H1 (cell line): Measurements from ENCODE around the gene GBA2. TPM values are rescaled to one million over a fixed set of nuclear protein-coding genes. Genes with fewer than 3 reads are reported as not detected.

ENCODE experiments used
- CTCF ChIA-PET: fragments of 300-600 bp; sonication (Branson Sonifier 250); formaldehyde crosslinking; loops from one replicate; lab custom pipeline; 2021; ENCODE audit not compliant: partially characterized antibody; lab: Charles Lee
- POLR2A ChIA-PET: fragments of 300-600 bp; sonication (Branson Sonifier 250); formaldehyde crosslinking; loops from one replicate; lab custom pipeline; 2021; ENCODE audit warnings: inconsistent platforms; ENCODE audit not compliant: partially characterized antibody; lab: Charles Lee
- DNase-seq, 2 experiments: peaks; one replicate each; pipeline versions ENCODE4 v3.0.0 to v3.0.0-alpha.2; 2010 to 2022; ENCODE audit warnings: low spot score in 2 of 2, low read depth in 1 of 2, mixed read lengths in 1 of 2
- FAIRE-seq: peaks from 2 replicates; lab custom pipeline; 2011; peaks lifted over from hg19 to GRCh38; lab: Jason Lieb, UNC
- H2AFZ ChIP-seq: 2 replicates; pipeline ENCODE4 v1.8.1; 2012; ENCODE audit warnings: low read length, inconsistent platforms
- H2AK5ac ChIP-seq: 2 replicates; pipeline ENCODE4 v1.6.1; 2013; ENCODE audit warnings: low read depth, low read length
- H2BK120ac ChIP-seq: replicated peaks from 2 replicates; pipeline ENCODE3; 2013; ENCODE audit warnings: low read depth, low read length, inconsistent platforms
- H2BK12ac ChIP-seq: 2 replicates; pipeline ENCODE4 v1.6.1; 2013; ENCODE audit warnings: low read depth, low read length
- H2BK15ac ChIP-seq: 2 replicates; pipeline ENCODE4 v1.6.1; 2013; ENCODE audit warnings: low read length
- H2BK20ac ChIP-seq: 2 replicates; pipeline ENCODE4 v1.6.1; 2013; ENCODE audit warnings: low read length
- H2BK5ac ChIP-seq: 2 replicates; pipeline ENCODE4 v1.6.1; 2013; ENCODE audit warnings: low read depth, low read length
- H3K14ac ChIP-seq: 2 replicates; pipeline ENCODE4 v1.6.1; 2013; ENCODE audit warnings: inconsistent platforms; ENCODE audit not compliant: insufficient read length
- H3K18ac ChIP-seq: 2 replicates; pipeline ENCODE4 v1.6.1; 2013; ENCODE audit warnings: low read length; ENCODE audit errors: extremely low read depth
- H3K23ac ChIP-seq: 2 replicates; pipeline ENCODE4 v1.6.1; 2013; ENCODE audit warnings: inconsistent platforms; ENCODE audit not compliant: insufficient read length
- H3K23me2 ChIP-seq: 2 replicates; pipeline ENCODE4 v1.6.1; 2013; ENCODE audit warnings: low read depth, low read length
- H3K27ac ChIP-seq: 2 replicates; pipeline ENCODE4 v1.6.1; 2011; ENCODE audit warnings: low read depth, low read length, inconsistent platforms
- H3K27me3 ChIP-seq, 4 experiments: replicated peaks in 1 of 4; 1 replicate in 1 of 4; 2 replicates in 3 of 4; pipeline versions ENCODE4 v1.6.1 to v1.8.1; 2011 to 2013; ENCODE audit warnings: low read length in 3 of 4, mild to moderate bottlenecking in 3 of 4, inconsistent platforms in 2 of 4, mixed read lengths in 2 of 4, moderate library complexity in 1 of 4; ENCODE audit not compliant: control insufficient read depth in 3 of 4, insufficient read depth in 3 of 4; ENCODE audit errors: extremely low read depth in 1 of 4
- H3K36me3 ChIP-seq, 4 experiments: 2 replicates each; pipeline versions ENCODE4 v1.6.1 to v1.8.1; 2011 to 2013; ENCODE audit warnings: mild to moderate bottlenecking in 4 of 4, low read length in 3 of 4, moderate library complexity in 2 of 4, control low read depth in 1 of 4, inconsistent platforms in 1 of 4; ENCODE audit not compliant: insufficient read depth in 4 of 4, control insufficient read depth in 2 of 4
- H3K4ac ChIP-seq: replicated peaks from 2 replicates; pipeline ENCODE3; 2013; ENCODE audit warnings: low read length, low read depth, mixed read lengths, inconsistent platforms; ENCODE audit not compliant: insufficient read length
- H3K4me1 ChIP-seq, 4 experiments: replicated peaks in 1 of 4; 1 replicate in 1 of 4; 2 replicates in 3 of 4; pipeline versions ENCODE4 v1.6.1 to v1.8.1; 2011 to 2013; ENCODE audit warnings: low read length in 3 of 4, inconsistent platforms in 2 of 4, mixed read lengths in 1 of 4; ENCODE audit not compliant: insufficient read depth in 4 of 4, control insufficient read depth in 3 of 4
- H3K4me2 ChIP-seq, 2 experiments: 2 replicates each; pipeline versions ENCODE4 v1.6.1 to v1.8.1; 2011 to 2013; ENCODE audit warnings: low read depth in 2 of 2, low read length in 2 of 2, control low read depth in 1 of 2, inconsistent platforms in 1 of 2, mild to moderate bottlenecking in 1 of 2; ENCODE audit not compliant: insufficient read depth in 1 of 2
- H3K4me3 ChIP-seq, 4 experiments: fragments of 200-600, 300-600 bp in 1 of 4; sonication (generic), shearing (Covaris generic), sonication (Bioruptor Twin) in 1 of 4; 2 replicates each; pipeline versions ENCODE4 v1.5.1 to v1.8.1; 2011 to 2016; ENCODE audit warnings: low read length in 4 of 4, low read depth in 3 of 4, control low read depth in 2 of 4, inconsistent platforms in 2 of 4, mild to moderate bottlenecking in 2 of 4, mixed read lengths in 1 of 4, moderate library complexity in 1 of 4; ENCODE audit not compliant: insufficient read depth in 2 of 4; ENCODE audit errors: extremely low read depth in 1 of 4
- H3K56ac ChIP-seq: replicated peaks from 2 replicates; pipeline ENCODE3; 2013; ENCODE audit warnings: low read depth, mild to moderate bottlenecking, mixed read lengths, low read length, inconsistent platforms; ENCODE audit not compliant: insufficient read length
- H3K79me1 ChIP-seq: 2 replicates; pipeline ENCODE4 v1.6.1; 2013; ENCODE audit warnings: low read depth, low read length, control low read depth
- H3K79me2 ChIP-seq, 2 experiments: 2 replicates each; pipeline versions ENCODE4 v1.6.1 to v1.8.1; 2012 to 2013; ENCODE audit warnings: low read length in 2 of 2, mild to moderate bottlenecking in 2 of 2, inconsistent platforms in 1 of 2; ENCODE audit not compliant: insufficient read depth in 2 of 2, control insufficient read depth in 1 of 2
- H3K9ac ChIP-seq, 4 experiments: replicated peaks in 1 of 4; 1 replicate in 1 of 4; 2 replicates in 3 of 4; pipeline versions ENCODE4 v1.6.1 to v1.8.1; 2011 to 2013; ENCODE audit warnings: low read depth in 3 of 4, low read length in 3 of 4, control low read depth in 2 of 4, mild to moderate bottlenecking in 2 of 4, moderate library complexity in 2 of 4, inconsistent platforms in 1 of 4; ENCODE audit errors: extremely low read depth in 1 of 4
- H3K9me3 ChIP-seq, 2 experiments: 2 replicates each; pipeline versions ENCODE4 v1.6.1 to v1.8.1; 2012 to 2013; ENCODE audit warnings: mild to moderate bottlenecking in 2 of 2, moderate library complexity in 2 of 2, control low read depth in 1 of 2, inconsistent platforms in 1 of 2, low read depth in 1 of 2, low read length in 1 of 2, mixed read lengths in 1 of 2; ENCODE audit not compliant: insufficient read depth in 2 of 2
- H4K20me1 ChIP-seq, 2 experiments: replicated peaks in 1 of 2; 2 replicates each; pipeline versions ENCODE3 to v1.8.1; 2011 to 2013; ENCODE audit warnings: inconsistent platforms in 2 of 2, low read length in 2 of 2, mild to moderate bottlenecking in 1 of 2; ENCODE audit not compliant: insufficient read depth in 2 of 2, control insufficient read depth in 1 of 2
- H4K5ac ChIP-seq: 2 replicates; pipeline ENCODE4 v1.6.1; 2013; ENCODE audit warnings: low read length, low read depth, mixed read lengths, inconsistent platforms; ENCODE audit not compliant: insufficient read length
- H4K8ac ChIP-seq: 2 replicates; pipeline ENCODE4 v1.8.0; 2013; ENCODE audit warnings: mild to moderate bottlenecking, moderate library complexity, low read length, inconsistent platforms; ENCODE audit not compliant: insufficient read depth; ENCODE audit errors: extremely low read depth
- H4K91ac ChIP-seq: replicated peaks from 2 replicates; pipeline ENCODE3; 2013; ENCODE audit warnings: low read length, mixed read lengths, inconsistent platforms; ENCODE audit not compliant: insufficient read length
- BRCA1 ChIP-seq: IDR thresholded peaks from 2 replicates; pipeline ENCODE4 v1.6.1; 2012; ENCODE audit warnings: low read depth, low read length, improper control_type of control experiment
- CHD2 ChIP-seq: IDR thresholded peaks from 2 replicates; pipeline ENCODE4 v1.6.1; 2012; ENCODE audit warnings: low read length, improper control_type of control experiment
- EGR1 ChIP-seq: IDR thresholded peaks from 2 replicates; pipeline ENCODE4 v1.6.1; 2011; ENCODE audit warnings: low read depth, low read length, borderline replicate concordance
- EP300 ChIP-seq, 2 experiments: IDR thresholded peaks; 1 replicate in 1 of 2; 2 replicates in 1 of 2; pipeline ENCODE4 v1.6.1; 2011 to 2012; ENCODE audit warnings: low read depth in 2 of 2, low read length in 2 of 2, mild to moderate bottlenecking in 2 of 2, borderline replicate concordance in 1 of 2, inconsistent platforms in 1 of 2, moderate library complexity in 1 of 2
- POLR2AphosphoS5 ChIP-seq: IDR thresholded peaks from 2 replicates; pipeline ENCODE4 v1.6.1; 2011; ENCODE audit warnings: low read depth, low read length
- RAD21 ChIP-seq, 2 experiments: IDR thresholded peaks in 1 of 2; conservative IDR thresholded peaks in 1 of 2; 2 replicates each; pipeline ENCODE4 v1.6.1; 2011; ENCODE audit warnings: low read depth in 2 of 2, low read length in 2 of 2, improper control_type of control experiment in 1 of 2, inconsistent platforms in 1 of 2, mild to moderate bottlenecking in 1 of 2, moderate library complexity in 1 of 2
- RXRA ChIP-seq: IDR thresholded peaks from 2 replicates; pipeline ENCODE4 v1.6.1; 2011; ENCODE audit warnings: low read depth, mild to moderate bottlenecking, low read length, moderate library complexity; ENCODE audit not compliant: insufficient read depth
- SUZ12 ChIP-seq: fragments of 200-600 bp; sonication (generic); IDR thresholded peaks from 2 replicates; pipeline ENCODE4 v1.6.1; 2012; ENCODE audit warnings: mild to moderate bottlenecking, inconsistent platforms, low read length, moderate library complexity, mixed read lengths
- TBP ChIP-seq: IDR thresholded peaks from 2 replicates; pipeline ENCODE4 v1.6.1; 2011; ENCODE audit warnings: low read depth, low read length, improper control_type of control experiment
- WGBS, 2 experiments: shearing (Covaris generic) in 1 of 2; methylation state at CpG; one replicate each; pipeline versions ENCODE4 v1.1.6 to v1.1.7; 2013 to 2015; ENCODE audit warnings: low lambda C conversion rate in 2 of 2, mixed read lengths in 2 of 2, inconsistent platforms in 1 of 2, low coverage in 1 of 2, missing lambda C conversion rate in 1 of 2; ENCODE audit not compliant: insufficient replicate concordance in 2 of 2, insufficient coverage in 1 of 2, insufficient read length in 1 of 2; ENCODE audit errors: extremely low coverage in 1 of 2, missing lambda C conversion rate in 1 of 2; 5-methylcytosine and 5-hydroxymethylcytosine counted together
- polyA plus RNA-seq, 7 experiments: library from polyadenylated mRNA; depleted of rRNA in 3 of 7; stranded (reverse) in 5 of 7; unstranded in 2 of 7; fragments of >200 nt in 5 of 7; fragments of 200-250 nt in 2 of 7; gene quantifications; 1 replicate in 5 of 7; 2 replicates in 1 of 7; 4 replicates in 1 of 7; pipeline versions ENCODE4 v1.2.1 to v1.2.3, GENCODE V29; 2011 to 2013; ENCODE audit warnings: missing spikeins in 2 of 7, mixed read lengths in 2 of 7
- total RNA-seq: library from RNA; stranded (reverse); fragmentation: NEBNext Ultra II Directional; extraction: Animal tissue kit (Norgen Biotek cat#: 25700); gene quantifications from 2 replicates; pipeline ENCODE4 v1.2.1, GENCODE V29; 2021
- TF ChIP-seq, protein P1 (sequence below): IDR thresholded peaks from 2 replicates; pipeline ENCODE4 v1.6.1; 2011; ENCODE audit warnings: low read length, improper control_type of control experiment

The GBA2 gene
- total and polyA plus RNA-seq, 2 of the 8 experiments (the other 6 are each of a cell fraction or from before 2014, with no cell fraction given): 64.2 to 71.9 TPM

DNA sequence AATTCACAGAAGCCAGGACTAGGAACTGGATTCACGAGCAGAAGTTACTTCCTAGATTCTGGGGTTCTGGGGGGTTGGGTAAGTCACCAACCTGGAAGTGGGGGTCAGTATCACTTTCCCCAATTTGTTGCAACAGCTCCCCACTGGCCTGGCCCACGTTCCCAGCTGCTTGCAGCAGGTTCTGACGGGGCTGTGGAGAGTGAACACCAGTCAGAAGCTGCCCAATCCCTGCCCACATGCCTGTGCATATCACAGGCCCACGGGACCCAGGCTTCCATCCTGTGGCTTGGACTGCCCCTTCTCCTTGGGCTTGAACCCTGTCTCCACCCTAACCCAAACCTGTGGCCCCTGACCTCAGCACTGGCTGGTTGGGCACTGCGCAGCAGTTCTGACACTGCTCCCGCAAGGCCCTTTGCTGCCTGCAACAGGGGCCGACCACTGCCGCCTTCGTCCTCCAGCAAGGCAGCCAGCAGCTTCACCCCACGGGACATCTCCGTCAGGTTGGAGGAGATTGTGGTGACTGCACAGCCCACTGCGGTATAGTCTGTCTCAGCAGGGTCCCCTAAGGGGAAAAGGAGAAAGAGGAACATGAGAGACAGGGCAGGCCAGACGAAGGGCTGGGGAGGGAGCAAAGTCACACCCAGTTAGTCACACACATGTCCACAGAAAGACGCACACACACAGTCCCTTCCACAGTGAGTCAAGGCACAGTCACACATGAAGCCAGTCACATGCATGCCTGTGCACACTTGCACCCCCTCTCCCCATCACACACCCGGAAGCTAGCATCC lies 30.1 kb downstream of the GBA2 start:
- Histone ChIP-seq H3K79me2 (no peaks in the 10 kb centered on the region), H2BK15ac (no peak overlapping the region), H3K9me3 (no peaks in the 10 kb centered on the region), H3K18ac (no peak overlapping the region), H3K23me2 (no peaks in the 10 kb centered on the region), H4K91ac (no peak overlapping the region), H3K14ac (no peak overlapping the region), H3K27ac (no peak overlapping the region), H4K5ac (no peak overlapping the region), H2AK5ac (no peak overlapping the region), H2BK5ac (no peak overlapping the region), H2BK120ac (no peak overlapping the region), H4K8ac (no peak overlapping the region; the same call in 1 of the 2 replicates), H3K9ac (no peak overlapping the region), H3K4me3 (no peak overlapping the region), H3K4me1 (no peaks in the 10 kb centered on the region), H3K4me2 (no peak overlapping the region), H2AFZ (no peak overlapping the region), H3K23ac (no peak overlapping the region), H4K20me1 (peaks cover 0 to 2% of the 10 kb centered on the region in 2 experiments), H3K27me3 (no peaks in the 10 kb centered on the region), H2BK20ac (no peak overlapping the region), H3K56ac (no peak overlapping the region), H3K4ac (no peak overlapping the region), H3K36me3 (peaks cover 31 to 85% (median 63%) of the 10 kb centered on the region in 4 experiments), H3K79me1 (peaks cover 3% of the 10 kb centered on the region; the same call in 1 of the 2 replicates), H2BK12ac (no peak overlapping the region)
- FAIRE-seq (no peak), DNase-seq (no peak)
- ChIA-PET CTCF (interaction anchor here (1.0 to 13.8 kb wide), 5 partner anchors 12 to 72 kb away, joined by 3 to 198 read pairs (median 35); partner anchors contain the start of genes ARHGEF39, CCDC107, CREB3 and RMRP), POLR2A (interaction anchor here (1.1 to 10.5 kb wide), 6 partner anchors 8 to 29 kb away, joined by 3 to 51 read pairs (median 7); partner anchors contain the start of genes CREB3 and TLN1)
- WGBS, 2 experiments: 91% methylated on average over 15 of the region's 15 CpGs; no CpG with 5 or more reads in 1 of the 2 experiments
- TF ChIP-seq RXRA (no peak), EGR1 (no peak), BRCA1 (no peak), POLR2AphosphoS5 (no peak), CHD2 (no peak), TBP (no peak), EP300 (IDR thresholded peaks at IDR 0.05; ENCODE audit: borderline replicate concordance in 1 of 2, low read depth in 2 of 2, low read length in 2 of 2) (no peak), SUZ12 (no peak), RAD21 (IDR thresholded peaks at IDR 0.05 in 1 of 2, conservative IDR thresholded peaks at IDR 0.05 in 1 of 2; ENCODE audit: low read depth in 2 of 2, low read length in 2 of 2) (no peak)
- TF ChIP-seq, protein P1, sequence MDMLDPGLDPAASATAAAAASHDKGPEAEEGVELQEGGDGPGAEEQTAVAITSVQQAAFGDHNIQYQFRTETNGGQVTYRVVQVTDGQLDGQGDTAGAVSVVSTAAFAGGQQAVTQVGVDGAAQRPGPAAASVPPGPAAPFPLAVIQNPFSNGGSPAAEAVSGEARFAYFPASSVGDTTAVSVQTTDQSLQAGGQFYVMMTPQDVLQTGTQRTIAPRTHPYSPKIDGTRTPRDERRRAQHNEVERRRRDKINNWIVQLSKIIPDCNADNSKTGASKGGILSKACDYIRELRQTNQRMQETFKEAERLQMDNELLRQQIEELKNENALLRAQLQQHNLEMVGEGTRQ: no peak
